ENCODE measurements around the gene SAFB.
A peak's percentile ranks its signal among the peaks of the same experiment; 100 is the strongest.

Gene SAFB

GRCh38 chr19:5671600-5671999 is 48.7 kb downstream of the SAFB start:
- no peak for DNase-seq

DNA sequence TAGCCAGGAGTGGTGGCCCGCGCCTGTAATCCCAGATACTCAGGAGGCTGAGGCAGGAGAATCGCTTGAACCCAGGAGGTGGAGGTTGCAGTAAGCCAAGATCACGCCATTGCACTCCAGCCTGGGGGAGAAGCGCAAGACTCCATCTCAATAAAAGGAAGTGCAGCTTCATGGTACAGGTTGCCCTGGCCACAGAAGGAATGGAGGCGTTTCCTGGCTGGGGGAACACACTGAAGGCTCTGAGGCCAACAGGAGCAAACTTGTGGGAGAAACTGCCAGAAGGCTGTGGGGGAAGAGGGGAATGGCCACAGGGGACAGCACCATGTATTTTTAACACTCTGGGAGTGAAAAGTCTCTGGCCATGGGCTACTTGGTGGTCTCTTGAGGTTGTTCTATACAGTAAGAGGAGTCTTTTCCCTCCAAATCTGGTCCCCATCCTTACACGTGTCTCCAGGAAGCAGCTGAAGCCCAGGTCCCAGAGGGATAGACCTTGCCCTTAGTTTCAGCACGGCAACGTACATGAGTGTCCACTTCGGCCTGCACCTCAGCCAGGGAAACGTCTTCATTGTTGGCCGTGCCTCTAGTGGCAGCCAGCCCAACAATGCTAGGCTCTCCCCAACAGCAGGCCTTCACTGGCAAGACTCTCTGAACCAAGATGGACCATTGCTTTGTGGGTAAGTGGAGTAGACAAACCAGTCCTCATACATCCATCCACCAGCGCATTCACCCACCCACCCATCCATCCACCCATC is 50.0 kb downstream of the SAFB start:
- DNase-seq = no peak

DNA sequence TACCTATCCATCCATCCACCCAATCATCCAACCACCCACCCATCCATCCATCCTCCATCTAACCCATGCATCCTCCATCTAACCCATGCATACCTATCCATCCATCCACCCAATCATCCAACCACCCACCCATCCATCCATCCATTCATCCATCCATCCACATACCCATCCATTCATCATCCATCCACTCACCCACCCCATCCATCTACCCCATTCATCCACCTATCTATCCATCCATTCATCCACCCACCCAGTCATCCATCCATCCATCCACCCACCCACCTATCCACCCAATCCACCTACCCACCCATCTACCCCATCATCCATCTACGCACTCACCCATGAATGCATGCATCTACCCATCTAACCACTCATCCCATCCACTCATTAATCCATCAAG is 50.9 kb downstream of the SAFB start:
- DNase-seq = no peak

DNA sequence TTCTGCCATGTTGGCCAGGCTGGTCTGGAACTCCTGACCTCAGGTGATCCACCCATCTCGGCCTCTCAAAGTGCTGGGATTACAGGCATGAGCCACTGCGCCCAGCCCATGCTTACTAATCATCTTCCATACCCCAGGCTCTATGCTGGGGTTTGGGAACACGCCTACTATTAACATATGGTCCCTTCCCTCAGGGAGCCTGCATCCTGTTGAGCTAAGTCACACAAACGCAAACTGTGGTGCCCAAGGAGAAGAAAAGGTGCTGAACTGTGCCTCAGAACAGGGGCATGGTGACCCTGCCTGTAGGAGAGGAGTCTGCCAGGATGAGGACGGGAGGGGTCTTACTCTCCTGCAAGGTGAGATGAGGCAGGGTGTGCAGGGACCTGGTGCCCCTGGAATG is 51.8 kb downstream of the SAFB start:
- no peak for DNase-seq

- no peak for DNase-seq
These were observed 53.4 kb downstream of the SAFB start for GRCh38 chr19:5676105-5676771.

GRCh38 chr19:5676772-5677105 is 53.9 kb downstream of the SAFB start:
- DNase-seq = no peak

- DNase-seq = no peak
These were observed 54.3 kb downstream of the SAFB start for GRCh38 chr19:5677136-5677535.

DNA sequence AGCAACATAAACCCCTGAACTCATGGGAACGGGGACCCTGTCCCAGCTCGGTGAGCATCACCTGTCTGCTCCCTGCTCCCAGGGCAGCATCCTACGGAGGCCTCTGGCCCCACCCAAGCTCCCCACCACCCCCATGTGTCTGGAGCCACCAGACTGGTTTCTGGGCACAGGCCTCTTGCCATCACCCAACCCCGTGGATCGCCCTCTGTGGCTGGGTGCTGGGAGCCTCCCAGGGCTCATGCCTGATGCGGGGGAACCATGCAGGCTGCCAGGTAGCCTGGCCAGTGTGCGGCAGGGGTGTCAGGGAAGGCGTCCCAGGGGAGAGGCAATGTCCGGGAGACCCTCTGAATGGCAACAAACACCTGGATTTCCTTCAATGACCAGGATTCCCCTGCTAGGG is 54.7 kb downstream of the SAFB start:
- no peak for DNase-seq

- DNase-seq = no peak
These were observed 55.3 kb downstream of the SAFB start for GRCh38 chr19:5678071-5678718.

GRCh38 chr19:5679289-5680083 is 56.6 kb downstream of the SAFB start:
- DNase-seq = no peak

DNA sequence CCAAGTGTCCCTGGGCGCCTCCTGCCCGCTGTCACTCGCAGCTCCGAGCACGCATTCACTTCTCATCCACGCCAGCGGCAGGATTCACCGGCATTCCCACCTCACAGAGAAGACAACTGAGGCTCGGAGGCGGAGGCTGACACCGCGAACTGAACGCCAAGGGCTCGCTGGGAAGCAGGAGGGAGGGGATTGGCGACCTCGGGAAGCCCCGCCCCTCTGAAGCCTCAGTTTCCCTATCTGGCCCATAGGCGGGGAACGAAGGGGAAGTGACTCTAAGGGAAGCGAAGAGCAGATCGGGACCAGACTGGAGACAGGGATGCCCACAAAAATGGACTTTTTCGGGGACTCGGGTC is 57.2 kb downstream of the SAFB start:
- no peak for DNase-seq

- DNase-seq = peak; percentile 97
These were observed 57.8 kb downstream of the SAFB start, which contains the start of the genes HSD11B1L and MICOS13 for GRCh38 chr19:5680437-5681368. HSD11B1L (plus strand) TSS chr19:5681027; CDS start chr19:5684833, 3,806 bp downstream. MICOS13 (minus strand) TSS chr19:5680516; CDS start chr19:5680486, 30 bp downstream.

DNA sequence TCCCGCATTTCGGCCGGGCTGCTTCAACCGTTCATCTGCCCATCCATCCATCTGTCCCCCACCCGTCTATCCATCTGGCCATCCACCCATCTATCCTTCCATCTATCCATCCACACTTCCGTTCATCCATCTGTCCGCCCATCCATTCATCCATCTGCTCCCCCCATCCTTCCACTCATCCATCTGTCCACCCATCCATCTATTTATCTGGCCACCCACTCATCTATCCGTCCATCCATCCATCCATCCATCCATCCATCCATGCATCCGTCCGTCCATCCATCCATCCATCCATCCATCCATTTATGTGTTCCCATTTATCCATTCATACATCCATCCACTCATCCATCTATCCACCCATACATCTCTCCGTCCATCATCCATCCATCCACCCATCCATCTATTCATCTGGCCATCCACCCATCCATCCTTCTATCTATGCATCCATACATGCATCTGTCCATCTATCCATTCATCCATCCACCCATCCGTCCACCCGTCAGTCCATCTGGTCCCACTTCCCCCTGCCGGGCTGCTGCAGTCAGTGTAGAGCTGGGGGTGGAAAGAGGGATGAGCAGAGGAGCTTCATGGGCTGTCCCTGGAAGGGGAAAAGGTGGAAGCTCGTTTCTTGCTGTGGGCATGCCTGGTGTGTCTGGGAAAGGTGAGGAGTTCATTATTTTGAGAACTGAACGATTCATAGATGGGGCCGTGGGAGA is 58.7 kb downstream of the SAFB start:
- no peak for DNase-seq

DNA sequence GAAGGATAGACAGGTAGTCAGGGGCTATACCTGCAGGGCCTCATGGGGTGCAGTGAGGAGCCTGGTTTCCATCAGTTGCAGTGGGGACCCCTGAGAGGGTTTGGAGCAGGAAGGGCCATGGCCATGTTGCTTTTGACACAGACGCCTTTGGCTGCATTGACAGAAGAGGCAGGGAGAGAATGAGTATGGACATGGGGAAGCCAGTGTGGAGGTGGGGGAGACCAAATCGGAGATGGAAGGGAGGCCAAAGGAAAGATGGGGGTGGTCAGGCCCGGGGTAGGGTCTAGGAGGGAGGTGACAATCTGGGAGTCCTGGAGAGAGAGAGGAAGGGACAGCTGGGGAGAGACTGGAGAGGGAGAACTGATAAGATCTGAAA is 59.2 kb downstream of the SAFB start:
- DNase-seq = no peak

DNA sequence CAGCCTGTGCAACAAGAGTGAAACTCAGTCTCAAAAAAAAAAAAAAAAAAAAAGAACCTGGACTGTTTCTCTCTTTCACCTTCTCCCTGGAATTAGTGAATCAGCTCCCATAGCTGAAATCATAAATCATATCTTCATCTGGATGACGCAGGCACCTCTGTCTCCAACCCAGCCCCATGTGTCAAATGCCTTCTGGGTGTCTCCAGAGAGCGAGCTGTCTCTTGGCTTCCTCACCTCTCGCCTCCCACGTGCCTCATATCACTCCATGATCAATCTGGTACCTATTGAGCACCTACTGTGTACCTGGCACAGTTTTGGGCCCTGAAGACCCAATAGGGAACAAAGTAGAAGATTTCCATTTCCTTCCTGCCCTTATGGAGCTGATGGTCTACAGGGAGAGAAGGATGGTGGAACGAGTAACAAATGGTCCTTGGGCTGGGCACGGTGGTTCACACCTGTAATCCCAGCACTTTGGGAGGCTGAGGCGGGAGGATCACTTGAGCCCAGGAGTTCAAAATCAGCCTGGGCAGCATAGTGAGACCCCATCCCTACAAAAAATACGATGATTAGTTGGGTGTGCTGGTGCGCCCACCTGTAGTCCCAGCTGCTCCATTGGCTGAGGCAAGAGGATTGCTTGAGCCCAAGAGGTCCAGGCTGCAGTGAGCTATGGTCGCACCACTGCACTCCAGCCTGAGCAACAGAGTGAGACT is 60.4 kb downstream of the SAFB start:
- no peak for DNase-seq

- no peak for DNase-seq
These were observed 62.0 kb downstream of the SAFB start for GRCh38 chr19:5684694-5685430.

GRCh38 chr19:5686326-5686646 is 63.4 kb downstream of the SAFB start:
- DNase-seq = no peak

GRCh38 chr19:5686647-5687359 is 63.9 kb downstream of the SAFB start:
- DNase-seq = peak; percentile 93

GRCh38 chr19:5687360-5688198 is 64.7 kb downstream of the SAFB start:
- no peak for DNase-seq

Measured in GDM1 (cell line).